ENCODE measurements around the gene SNN.
A peak's percentile ranks its signal among the peaks of the same experiment; 100 is the strongest.

SNN gene

GRCh38 chr16:11635679-11636171 lies 32.5 kb upstream of the SNN start:
- no peak for DNase-seq

GRCh38 chr16:11636172-11636721 lies 32.0 kb upstream of the SNN start:
- DNase-seq, result no peak

GRCh38 chr16:11637320-11637719 lies 30.9 kb upstream of the SNN start:
- DNase-seq, result no peak

- no peak for DNase-seq
Measured at GRCh38 chr16:11638140-11638539, 30.1 kb upstream of the SNN start.

- no peak for DNase-seq
Measured at GRCh38 chr16:11639008-11639562, 29.2 kb upstream of the SNN start.

- no peak for DNase-seq
Measured at GRCh38 chr16:11639925-11640899, 28.0 kb upstream of the SNN start.

- DNase-seq, result no peak
Measured at GRCh38 chr16:11640987-11641817, 27.1 kb upstream of the SNN start.

- no peak for DNase-seq
Measured at GRCh38 chr16:11642765-11643116, 25.5 kb upstream of the SNN start.

- no peak for DNase-seq
Measured at GRCh38 chr16:11649276-11649675, 19.0 kb upstream of the SNN start.

GRCh38 chr16:11650641-11651591 lies 17.3 kb upstream of the SNN start:
- no peak for DNase-seq

GRCh38 chr16:11651796-11652195 lies 16.5 kb upstream of the SNN start:
- DNase-seq, result no peak

GRCh38 chr16:11655655-11656054 lies 12.6 kb upstream of the SNN start:
- no peak for DNase-seq

GRCh38 chr16:11657556-11657955 lies 10.7 kb upstream of the SNN start:
- no peak for DNase-seq

GRCh38 chr16:11658896-11659708 lies 9.2 kb upstream of the SNN start:
- DNase-seq, result no peak

- no peak for DNase-seq
Measured at GRCh38 chr16:11660565-11660964, 7.7 kb upstream of the SNN start.

- DNase-seq, result no peak
Measured at GRCh38 chr16:11662582-11662981, 5.7 kb upstream of the SNN start.

GRCh38 chr16:11665071-11665491 lies 3.2 kb upstream of the SNN start:
- peak; percentile 62 for DNase-seq

GRCh38 chr16:11666103-11667055 lies 1.9 kb upstream of the SNN start:
- no peak for DNase-seq

GRCh38 chr16:11667221-11667823 lies 933 bp upstream of the SNN start:
- DNase-seq, result no peak
